T-helper 22 cell (primary cell): Measurements from ENCODE around the gene DNAH8.
"Not testable (repeated sequence)": the region's sequence is repeated elsewhere in the genome, so short reads cannot be mapped to it uniquely, and the experiment has no call there.

Experiments used
- DNase-seq: peaks from one replicate; pipeline ENCODE4 v3.0.0-alpha.2; 2020; ENCODE audit warnings: low read depth

The DNAH8 gene

DNA sequence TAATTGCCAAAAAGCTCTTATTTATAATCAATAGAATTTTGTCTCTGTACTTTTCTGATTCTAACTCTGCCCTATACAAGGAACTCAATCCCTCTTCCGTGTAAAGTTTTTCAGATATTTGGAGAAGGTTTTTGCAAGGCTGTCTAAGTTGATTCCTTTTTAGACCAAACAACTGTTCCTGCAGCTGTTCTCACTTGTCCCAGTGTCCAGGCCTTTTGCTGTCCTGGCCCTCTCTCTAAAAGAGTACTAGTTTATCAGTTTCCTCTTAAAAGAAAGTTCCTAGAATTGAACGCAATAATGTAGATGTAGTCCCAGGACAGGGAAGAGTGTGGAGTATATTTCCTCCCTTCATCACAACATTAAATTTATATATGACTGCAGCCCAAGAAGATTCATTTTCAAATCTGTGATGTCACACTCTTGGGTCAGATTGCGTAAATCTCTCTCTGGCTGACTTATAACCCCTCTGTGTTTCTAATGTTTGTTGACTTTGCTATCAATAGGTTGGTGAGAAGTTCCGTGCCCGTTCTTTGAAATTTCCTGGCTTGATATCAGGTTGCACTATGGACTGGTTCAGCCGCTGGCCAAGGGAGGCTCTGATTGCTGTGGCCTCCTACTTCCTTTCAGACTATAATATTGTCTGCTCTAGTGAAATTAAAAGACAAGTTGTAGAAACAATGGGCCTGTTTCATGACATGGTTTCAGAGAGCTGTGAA is 194.1 kb downstream of the DNAH8 start:
- no peak for DNase-seq

DNA sequence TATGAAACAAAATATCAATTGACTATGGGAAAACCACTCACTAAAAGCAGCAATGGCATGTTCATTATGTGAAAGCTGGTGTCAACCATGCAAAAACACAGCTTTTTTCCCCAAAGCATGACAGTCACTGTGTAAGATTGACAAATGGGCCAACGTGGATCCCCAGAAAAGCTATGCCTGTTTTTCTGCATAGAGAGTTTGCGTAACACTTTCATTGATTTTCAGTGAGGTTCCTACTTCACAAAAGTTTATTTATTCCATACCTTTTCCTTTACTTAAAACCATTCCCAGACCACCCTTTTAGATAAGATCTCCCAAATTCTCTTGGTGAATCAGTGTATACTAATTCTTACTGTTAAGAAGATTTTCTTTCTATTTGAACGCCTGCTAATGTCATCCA is 195.1 kb downstream of the DNAH8 start:
- no peak for DNase-seq

DNA sequence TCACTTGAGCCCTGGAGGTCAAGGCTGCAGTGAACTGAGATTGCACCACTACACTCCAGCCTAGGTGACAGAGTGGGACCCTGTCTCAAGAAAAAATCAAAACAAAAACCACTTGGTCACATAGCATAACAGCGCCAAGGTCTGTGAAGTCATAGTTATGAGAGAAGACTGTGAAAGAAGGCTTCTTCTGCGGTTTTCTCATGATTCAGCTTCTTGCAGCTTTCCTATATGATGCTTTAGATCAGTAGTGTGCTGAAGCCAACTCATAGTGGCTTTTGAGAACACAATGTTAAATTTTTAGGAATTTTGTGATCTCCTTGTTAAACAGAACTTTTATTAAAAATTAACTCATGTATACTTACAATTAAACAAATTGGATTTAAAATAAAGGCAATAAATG is 197.3 kb downstream of the DNAH8 start:
- DNase-seq = no peak

DNA sequence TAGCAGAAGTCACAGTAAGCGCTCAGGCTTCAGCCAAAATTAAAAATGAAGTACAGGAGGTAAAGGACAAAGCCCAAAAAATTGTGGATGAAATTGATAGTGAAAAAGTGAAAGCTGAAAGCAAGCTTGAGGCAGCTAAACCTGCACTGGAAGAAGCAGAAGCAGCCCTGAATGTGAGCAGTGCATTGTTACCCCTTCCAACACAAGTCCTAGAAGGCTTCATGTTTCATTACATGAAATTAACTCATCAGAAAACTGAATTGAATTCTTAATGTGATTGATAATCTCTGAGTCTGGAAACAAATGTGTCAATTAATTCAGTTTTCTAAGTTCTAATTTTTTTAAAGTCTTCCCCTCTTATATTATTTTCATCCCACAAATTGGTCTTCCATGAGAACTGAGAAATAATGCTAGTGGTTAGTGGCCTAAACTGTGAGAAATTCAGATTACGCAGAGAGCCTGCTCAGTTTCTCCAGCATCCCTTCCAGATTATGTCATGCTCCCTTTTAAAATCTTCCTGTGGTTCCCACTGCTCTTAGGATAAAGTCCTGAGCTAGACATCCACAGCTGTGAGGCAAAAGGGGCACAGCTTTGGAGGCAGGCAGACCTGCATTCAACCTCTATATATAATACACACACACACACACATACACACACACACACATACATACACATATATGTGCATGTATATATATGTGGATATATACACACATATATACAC is 200.3 kb downstream of the DNAH8 start:
- DNase-seq = no peak

DNA sequence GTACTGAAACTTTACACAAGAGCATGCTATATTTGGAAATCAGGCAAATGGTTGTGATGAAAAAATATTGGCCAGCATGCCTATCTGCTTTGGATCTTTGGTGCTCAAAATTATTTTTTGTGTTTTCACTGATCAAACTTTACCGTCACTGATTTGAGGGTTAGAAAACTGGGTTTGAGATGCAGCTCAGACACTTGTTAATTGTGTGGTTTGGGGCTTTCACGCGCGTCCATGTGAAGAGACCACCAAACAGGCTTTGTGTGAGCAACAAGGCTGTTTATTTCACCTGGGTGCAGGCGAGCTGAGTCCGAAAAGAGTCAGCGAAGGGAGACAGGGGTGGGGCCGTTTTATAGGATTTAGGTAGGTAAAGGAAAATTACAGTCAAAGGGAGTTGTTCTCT is 206.4 kb downstream of the DNAH8 start:
- not testable (repeated sequence) for DNase-seq

DNA sequence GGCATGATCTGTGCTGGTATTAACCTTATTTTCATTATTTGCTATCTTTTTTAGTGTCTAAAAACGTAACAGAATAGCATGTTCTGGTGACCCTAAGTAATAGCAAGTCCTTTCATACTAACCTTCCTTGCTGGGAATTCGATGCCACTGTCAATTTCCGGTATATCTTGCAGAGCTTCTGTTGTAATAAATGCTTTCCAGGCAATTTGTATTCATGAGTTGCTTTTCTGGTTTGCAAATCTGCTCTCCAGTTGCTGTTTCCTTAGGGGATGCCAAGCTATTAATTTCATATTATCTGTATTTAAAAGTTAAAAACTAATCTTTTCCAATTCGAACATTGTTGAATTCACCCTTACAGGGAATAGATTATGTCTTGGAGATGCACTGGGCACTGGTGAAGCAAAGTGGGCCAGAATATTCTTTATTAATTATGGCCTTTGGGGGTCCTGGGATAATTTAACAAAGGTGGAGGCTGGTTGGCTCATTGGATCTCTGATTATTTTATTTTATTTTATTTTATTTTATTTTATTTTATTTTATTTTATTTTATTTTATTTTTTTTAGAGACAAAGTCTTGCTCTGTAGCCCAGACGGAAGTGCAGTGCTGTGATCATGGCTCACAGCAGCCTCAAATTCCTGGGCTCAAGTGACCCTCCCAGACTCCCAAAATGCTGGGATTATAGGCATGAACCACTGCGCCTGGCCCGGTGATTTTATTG is 209.8 kb downstream of the DNAH8 start:
- DNase-seq = no peak

DNA sequence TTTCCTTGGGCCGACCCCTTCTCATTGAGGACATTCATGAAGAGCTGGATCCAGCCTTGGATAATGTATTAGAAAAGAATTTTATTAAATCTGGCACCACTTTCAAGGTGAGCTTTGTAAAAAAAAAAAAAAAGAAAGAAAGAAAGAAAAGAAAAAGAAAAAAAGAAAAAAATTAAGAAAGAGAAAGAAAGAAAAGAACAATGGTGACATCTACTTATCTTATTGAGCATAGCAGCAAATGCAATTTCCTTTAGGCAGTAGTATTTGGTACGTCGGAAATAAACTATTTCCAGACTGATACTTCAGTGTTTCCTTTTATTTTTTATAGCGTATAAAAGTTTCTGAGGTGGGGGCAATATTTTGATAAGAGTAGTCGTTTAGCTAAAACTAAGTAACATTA is 214.4 kb downstream of the DNAH8 start:
- no peak for DNase-seq

DNA sequence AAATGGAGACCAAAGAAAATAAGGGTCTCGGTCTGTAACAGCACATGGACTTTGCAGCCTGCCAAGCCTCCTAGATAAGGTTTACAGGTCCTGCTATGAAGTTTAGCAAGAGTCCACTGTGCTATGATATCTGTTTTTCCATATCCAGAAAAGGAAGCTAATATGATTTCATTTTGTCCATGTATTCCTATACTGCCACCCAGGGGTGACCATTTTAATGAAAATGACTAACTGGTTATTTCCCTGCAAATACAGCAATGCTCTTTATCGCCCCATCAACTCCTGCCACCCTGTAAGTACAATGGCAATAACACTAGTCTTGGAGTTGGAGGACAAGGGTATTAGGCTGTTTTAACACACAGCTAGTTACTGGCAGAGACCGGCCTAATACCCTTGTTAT is 218.3 kb downstream of the DNAH8 start:
- no peak for DNase-seq

DNA sequence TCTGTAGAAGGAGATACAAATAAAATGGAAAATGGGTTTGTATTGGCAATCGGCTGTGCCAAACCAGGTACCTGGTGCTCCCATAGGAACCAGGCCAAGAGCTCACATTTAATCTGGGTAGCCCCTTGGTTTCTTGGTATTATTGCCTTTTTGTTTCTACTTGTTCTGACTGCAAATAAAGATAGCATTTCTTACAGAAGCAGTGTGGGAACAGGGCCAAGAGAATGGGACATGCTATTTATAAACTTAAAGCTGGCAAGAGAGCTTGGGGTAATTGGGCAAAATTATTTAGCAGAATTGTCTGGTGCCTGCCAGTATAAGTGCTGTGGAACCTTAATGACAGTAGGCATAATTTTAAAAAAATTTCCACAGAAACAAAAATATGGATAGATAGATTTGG is 219.9 kb downstream of the DNAH8 start:
- DNase-seq = no peak

DNA sequence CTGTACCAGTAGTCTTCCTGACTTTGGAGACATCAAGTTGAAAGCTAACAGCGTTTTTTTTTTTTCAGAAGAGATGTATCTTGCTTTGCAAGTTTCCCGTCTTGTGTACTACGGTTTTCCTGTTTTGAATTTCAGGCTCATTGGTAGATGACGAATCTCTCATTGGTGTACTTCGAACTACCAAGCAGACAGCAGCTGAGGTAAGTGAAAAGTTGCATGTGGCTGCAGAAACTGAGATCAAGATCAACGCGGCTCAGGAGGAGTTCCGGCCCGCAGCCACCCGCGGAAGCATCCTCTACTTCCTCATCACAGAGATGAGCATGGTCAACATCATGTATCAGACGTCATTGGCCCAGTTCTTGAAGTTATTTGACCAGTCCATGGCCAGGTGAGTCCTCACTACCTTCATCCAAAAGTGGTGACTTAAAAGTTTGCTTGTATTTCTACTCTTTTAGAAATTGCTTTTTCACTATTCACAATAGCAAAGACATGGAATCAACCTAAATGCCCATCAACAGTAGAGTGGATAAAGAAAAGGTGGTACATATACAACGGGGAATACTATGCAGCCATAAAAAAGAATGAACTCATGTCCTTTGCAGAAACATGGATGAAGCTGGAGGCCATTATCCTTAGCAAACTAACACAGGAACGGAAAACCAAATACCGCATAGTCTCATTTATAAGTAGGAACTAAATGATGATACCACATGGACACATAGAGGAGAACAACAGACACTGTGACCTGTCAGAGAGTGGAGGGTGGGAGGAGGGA is 222.9 kb downstream of the DNAH8 start:
- DNase-seq = no peak

DNA sequence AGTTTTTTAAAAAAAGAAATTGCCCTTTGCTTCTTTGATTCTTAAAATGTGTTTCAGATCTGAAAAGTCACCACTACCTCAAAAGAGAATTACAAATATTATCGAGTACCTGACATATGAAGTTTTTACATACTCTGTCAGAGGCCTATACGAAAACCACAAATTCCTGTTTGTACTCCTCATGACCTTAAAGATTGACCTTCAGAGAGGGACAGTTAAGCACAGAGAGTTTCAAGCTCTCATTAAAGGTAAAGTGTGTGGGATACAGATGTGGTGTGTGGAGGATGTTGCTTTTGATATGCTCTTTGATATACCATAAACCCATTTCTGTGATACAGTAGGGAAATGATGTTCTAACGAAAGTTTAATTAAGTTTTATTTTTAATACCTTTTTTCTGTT is 223.6 kb downstream of the DNAH8 start:
- no peak for DNase-seq

DNA sequence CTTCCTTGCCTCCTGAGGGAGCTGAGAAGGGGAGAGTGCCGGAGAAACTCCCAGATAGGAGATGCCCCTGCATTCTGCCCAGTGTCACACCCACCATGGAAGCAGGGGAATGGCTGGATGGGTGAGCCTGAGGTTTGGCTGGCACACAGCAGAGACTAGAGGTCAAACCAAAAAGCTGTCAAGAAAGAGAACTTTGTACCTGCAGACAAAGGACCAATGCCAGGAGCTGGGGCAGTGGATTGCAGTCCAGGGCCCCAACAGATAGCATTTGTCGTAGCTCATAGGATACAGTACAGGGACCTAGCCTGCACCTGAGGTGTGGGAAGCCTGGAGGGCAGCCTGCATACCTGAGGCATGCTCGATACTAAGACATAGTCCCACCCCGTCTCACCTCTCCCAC is 227.3 kb downstream of the DNAH8 start:
- no peak for DNase-seq

DNA sequence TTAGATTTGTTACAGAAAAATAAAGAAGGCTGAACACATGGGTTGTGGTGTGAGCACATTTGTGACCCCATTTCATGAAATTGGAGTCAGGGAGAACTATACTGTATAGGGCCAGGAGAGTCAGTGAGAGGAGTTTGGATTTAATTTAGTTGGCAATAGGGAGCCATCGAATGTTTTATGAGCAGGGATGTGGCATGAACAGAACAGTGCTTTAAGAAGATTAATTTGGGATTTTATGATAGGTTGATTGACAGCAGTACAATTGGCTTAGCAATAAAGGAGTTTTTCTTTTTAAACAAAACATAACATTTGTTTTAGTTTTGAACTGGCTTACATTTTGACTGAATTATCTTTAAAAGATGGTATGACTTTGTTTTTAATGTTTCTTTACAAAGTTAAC is 227.9 kb downstream of the DNAH8 start:
- no peak for DNase-seq

DNA sequence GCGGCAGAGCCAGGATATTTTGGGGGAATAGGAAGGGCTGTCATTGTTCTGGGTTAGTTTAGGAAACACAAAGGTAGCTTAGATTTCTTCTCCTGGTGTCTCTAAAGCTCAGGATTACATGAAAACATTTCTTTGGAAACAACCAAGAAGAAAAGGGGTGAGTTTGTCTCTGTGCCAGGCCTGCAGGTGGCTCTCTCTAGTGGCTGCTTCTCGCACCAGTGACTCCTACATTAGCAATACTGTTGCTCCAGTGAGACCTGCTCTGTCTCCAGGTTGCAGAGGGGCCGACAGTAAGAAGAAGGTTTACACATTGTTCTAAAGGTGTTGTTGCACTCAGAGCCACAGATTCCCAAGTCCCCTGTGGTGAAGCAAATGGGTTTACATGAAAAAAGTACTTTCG is 228.9 kb downstream of the DNAH8 start:
- no peak for DNase-seq

DNA sequence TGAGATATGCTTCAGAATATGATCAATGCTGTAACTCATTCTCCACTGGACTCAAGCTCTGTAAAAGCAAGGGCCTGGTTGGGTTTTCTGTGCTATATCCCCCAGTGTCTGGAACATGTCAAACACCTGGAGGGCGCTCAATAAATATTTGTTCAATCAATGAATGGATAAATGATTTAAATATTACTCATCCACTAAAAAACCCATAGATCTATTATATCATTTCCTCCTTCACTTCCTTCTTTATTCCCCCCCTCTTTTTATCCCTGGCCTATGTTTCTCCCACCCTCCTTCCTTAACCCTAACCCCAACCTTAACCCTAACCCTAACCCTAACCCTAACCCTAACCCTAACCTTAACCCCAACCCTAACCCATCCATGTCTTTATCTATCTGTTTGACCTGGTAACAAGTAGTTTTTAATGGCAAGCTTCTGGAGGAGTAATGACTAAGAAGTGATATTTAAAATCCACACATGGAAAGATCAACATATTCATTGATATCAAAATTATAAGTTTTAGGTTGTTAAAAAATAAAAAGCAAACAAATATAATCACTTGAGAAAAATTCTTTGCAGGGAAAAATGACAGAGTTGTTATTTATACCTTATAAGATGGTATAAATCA is 229.7 kb downstream of the DNAH8 start:
- no peak for DNase-seq

DNA sequence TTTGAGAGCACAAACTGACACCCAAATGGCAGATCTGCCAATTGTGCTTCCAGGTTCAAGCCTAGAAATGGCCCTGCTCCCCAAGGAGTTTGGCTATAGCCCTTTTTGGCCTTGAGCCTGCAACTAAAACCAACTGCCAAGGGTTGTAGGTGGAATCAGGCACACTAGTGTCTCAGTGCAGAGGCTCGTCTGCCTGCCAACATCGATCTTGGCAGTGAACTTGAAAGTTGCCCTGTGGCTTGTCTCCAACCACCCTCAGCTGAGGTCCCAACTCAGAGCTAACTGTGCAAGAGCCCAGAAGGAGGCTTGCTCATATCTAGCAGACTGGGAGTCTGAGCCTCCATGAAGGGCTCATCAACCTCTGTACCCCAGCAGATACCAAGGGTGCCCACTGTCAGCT is 240.8 kb downstream of the DNAH8 start:
- no peak for DNase-seq

DNA sequence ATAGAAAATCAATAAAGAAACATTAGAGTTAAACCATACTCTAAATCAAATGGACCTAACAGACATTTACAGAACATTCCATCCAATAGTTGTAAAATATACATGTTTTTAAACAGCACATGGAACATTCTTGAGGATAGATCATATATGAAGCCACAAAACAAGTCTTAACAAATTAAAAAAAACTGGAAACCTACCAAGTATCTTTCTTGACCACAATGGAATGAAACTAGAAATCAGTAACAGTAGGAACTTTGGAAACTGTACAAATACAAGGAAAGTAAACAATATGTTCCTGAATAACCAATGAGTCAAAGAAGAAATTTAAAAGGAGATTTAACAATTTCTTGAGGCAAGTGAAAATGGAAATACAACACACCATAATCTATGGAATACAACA is 242.3 kb downstream of the DNAH8 start:
- DNase-seq = no peak

DNA sequence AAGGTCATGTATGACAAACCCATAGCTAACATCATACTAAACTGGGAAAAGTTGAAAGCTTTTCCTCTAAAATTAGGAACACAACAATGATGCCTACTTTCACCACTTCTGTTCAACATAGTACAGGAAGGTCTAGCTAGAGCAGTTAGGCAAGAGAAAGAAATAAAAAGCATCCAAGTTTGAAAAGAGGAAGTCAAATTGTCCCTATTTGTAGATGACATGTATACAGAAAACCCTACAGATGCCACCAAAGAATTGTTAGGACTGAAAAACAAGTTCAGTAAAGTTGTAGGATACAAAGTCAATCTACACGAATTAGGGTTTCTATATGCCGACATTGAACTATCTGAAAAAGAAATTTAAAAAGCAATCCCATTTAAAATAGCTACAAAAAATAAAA is 244.0 kb downstream of the DNAH8 start:
- no peak for DNase-seq

DNA sequence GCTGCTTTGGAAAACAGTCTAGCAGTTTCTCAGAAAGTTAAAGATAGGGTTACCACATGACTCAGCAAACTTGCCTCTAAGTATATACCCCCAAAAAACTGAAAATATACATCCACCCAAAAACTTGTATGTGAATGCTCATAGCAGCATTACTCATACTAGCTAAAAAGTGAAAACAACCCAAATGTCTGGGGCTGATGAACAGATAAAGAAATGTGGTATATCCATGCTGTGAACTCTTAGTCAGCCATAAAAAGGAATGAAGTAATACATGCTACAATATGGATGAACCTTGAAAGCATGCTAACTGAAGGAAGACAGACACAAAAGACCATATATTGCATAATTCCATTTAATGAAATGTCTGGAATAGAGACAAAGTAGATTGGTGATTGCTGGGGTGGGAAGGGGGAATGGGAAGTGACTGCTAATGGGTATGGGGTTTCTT is 253.6 kb downstream of the DNAH8 start:
- DNase-seq = no peak

DNA sequence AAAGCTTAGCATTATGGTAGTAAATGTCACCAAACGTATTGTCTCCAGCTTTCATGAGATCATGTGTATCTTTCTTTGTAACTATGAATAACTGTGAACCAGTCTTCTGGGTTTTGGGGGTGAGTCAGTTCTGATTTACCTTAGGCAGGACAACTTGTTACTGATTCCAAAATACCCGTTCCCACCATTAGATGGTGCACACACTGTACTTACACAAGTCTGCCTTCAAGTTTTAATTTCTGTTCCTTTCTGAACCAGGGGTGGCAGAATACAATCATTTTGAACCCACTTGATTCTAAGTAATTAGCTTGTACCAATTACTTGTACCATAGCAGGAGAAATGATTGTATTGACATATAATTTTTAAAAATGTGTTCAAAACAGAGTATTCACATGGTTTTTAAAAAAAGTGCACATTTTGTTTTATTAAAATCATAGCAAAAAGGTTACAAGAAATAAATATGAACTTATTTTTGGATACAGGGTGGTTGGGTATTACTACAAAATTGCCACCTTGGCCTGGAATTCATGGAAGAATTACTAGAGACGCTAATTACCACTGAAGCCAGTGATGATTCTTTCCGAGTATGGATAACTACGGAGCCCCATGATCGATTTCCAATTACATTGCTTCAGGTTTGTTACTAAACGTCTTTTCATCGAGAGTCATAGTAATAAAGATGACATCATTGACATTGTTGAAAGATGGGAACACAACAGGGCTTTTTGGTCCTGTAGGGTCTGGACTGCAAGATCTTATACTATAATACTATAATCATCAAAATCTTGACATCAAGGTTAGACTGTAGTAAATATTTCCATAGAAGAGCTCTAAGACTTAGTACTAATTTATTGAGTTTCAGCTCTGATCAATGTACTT is 258.3 kb downstream of the DNAH8 start:
- no peak for DNase-seq
